Measurements from ENCODE around the gene MAS1.
"Not testable (repeated sequence)": the region's sequence is repeated elsewhere in the genome, so short reads cannot be mapped to it uniquely, and the experiment has no call there.

Gene MAS1

GRCh38 chr6:159919011-159919511, 28.3 kb downstream of the MAS1 start:
- no peak for DNase-seq

DNA sequence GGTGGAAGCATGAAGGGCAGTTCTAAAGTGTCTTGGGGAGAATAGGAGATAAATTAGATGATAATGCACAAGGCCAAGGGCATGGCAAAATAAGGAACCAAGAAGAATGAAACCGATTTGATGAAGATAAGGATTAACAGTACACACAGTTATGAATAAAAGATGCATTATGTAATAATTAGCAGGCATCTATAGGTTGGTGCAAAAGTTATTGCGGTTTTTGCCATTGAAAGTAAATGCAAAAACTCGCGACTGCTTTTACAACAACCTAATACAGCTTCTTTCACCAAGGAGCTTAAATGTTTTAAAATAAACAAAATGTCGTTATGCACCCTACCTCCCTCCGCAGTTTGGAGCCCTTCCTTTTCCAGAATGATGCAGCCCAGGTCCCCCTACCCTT, 29.0 kb downstream of the MAS1 start:
- DNase-seq = no peak

DNA sequence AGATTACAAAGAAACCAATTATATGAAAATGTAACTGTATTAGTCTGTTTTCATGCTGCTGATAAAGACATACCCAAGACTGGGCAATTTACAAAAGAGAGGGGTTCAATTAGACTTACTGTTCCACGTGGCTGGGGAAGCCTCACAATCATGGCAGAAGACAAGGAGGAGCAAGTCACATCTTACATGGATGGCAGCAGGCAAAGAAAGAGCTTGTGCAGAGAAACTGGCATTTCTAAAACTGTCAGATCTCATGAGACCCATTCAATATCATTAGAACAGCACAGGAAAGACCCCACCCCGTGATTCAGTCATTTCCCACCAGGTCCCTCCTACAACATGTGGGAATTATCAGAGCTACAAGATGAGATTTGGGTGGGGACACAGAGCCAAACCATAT, 33.4 kb downstream of the MAS1 start:
- not testable (repeated sequence) for DNase-seq

DNA sequence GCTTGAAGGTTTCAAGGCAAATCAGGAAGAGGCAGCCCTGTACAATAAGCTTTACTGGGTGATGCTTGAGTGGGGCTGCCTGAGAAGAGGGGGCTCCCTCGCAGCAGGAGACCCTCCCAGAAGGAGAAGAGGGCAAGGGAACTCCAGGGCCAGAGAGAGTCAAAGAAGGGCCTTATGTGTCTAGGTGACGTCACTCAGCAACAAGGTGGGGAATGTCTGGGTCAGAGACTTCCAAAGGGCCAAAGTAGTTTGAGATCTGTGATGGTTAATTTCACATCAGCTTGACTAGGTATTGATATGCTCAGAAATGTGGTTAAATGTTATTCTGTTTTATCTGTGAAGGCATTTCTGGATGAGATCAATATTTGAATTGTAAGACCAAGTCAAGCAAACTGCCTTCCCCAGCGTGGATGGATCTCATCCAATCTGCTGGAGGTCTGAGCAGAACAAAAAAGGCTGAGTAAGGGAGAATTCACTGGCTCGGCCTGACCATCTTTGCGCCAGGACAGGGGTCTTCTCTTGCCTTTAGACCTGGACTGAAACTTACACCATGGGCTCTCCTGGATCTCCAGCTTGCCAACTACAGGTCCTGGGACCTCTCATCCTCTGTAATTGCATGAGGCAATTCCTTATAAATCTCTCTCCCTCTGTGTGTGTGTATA, 35.9 kb downstream of the MAS1 start:
- DNase-seq = no peak

DNA sequence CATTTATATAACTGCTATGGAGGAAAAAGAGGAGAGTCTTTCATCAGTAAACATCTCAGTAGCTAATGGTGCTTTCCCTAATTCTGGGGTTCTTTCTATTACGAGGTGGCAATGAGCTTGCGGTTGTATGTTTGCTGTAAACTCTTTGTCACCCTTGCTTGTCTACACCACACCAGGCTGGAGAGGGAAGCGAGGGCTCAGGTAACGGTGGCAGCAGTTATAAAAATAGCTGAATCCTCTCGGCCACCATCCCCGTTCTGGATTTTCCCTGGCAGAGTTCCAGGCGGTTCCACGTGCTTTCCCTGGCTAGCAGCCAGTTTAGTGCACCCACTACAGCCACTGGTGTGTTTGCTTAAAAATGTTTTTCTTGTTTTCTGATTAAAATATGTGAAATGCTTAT, 39.0 kb downstream of the MAS1 start:
- DNase-seq = peak in 2 of 6 experiments; percentile 3 to 18

- no peak for DNase-seq
Measured at GRCh38 chr6:159931112-159931511, 40.3 kb downstream of the MAS1 start.

DNA sequence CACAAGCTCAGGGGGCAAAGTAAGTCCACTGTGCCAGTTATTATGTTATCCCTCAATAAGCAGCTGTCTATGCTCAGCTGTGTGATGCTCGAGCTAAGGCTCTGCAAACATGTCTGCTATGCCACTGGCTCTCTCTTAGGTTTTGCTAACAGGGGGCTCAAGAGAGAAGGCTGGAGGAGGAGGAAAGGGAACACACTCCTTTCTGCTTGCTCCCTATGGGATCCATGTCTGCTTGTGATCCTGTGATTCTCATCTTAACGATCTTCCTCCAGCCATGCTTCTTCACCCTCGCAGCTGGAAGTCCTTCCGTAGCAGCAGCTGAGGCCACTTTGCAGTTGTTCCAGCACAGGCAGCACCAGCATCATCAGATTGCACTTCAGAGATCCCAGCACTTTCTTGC, 41.1 kb downstream of the MAS1 start:
- DNase-seq = no peak

- no peak for DNase-seq
Measured at GRCh38 chr6:159933077-159933476, 42.3 kb downstream of the MAS1 start.

DNA sequence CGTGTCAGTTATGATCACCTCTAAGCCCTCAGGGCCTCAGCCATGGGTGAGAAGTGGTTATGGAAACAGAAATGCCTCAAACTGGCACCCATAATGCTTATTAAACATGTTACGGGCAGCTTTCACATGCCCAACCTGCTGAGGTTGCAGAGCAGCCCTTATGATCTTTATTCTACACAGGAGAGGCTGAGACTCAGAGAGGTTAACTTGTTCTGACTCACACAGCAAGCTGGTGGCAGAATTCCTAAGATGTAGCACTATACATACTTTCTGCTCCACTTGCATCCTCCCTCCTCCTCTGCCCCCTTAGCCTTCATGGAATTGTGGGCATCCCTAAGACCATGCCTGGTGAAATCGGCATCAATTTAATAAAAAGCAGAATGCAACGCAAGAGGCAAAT, 43.4 kb downstream of the MAS1 start:
- DNase-seq = no peak

GRCh38 chr6:159935065-159935464, 44.3 kb downstream of the MAS1 start:
- no peak for DNase-seq

GRCh38 chr6:159935633-159936032, 44.8 kb downstream of the MAS1 start:
- DNase-seq = no peak

DNA sequence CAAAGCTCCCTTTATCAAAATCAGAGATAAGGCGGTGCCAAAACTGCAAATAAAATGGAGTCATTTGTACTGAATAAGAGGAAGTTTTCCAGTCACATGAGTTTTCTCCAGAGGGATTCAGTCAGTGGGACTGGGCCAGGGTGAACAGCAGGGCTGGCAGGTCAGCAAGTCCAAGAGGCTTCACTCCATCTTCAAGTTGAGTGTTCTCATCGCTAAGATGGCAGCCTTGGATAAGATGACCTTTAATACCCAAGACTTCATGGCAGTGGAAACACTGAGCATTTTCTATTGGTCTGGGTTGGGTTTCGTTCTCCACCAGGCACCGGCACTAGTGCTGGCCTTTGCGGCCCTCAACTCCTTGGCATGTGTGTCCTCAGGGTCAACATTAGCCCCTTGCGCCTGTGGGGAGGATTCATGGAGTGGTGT, 48.8 kb downstream of the MAS1 start:
- DNase-seq = no peak
